Right renal cortex interstitium (tissue), 3 donors: ENCODE results near the gene KRTAP6-3. TPM values are rescaled to one million over a fixed set of nuclear protein-coding genes. Genes with fewer than 3 reads are reported as not detected.

Source experiments
- DNase-seq, 3 donors: peaks; one replicate each; pipeline ENCODE4 v3.0.0-alpha.2; 2013; ENCODE audit warnings: low read depth in 3 of 3, low spot score in 2 of 3
- polyA plus RNA-seq, 3 donors: library from polyadenylated mRNA; unstranded; fragments of 120-200 nt; gene quantifications; one replicate each; pipeline ENCODE4 v1.2.1, GENCODE V29; 2013; ENCODE audit not compliant: insufficient read length in 3 of 3

KRTAP6-3 gene
- polyA plus RNA-seq, 3 donors = not detected

- DNase-seq = no peak
Measured at GRCh38 chr21:30623362-30623761, 31.1 kb downstream of the KRTAP6-3 start.

GRCh38 chr21:30625449-30626165 is 33.4 kb downstream of the KRTAP6-3 start:
- no peak for DNase-seq

GRCh38 chr21:30628109-30628508 is 35.9 kb downstream of the KRTAP6-3 start:
- no peak for DNase-seq

- no peak for DNase-seq
Measured at GRCh38 chr21:30629200-30629599, 37.0 kb downstream of the KRTAP6-3 start.

GRCh38 chr21:30634906-30635305 is 42.7 kb downstream of the KRTAP6-3 start, which contains the start of gene KRTAP20-2:
Gene KRTAP20-2 (plus strand): TSS chr21:30635206. CDS start chr21:30635264, 58 bp downstream.
- no peak for DNase-seq

- no peak for DNase-seq
Measured at GRCh38 chr21:30638686-30639085, 46.4 kb downstream of the KRTAP6-3 start.

- no peak for DNase-seq
Measured at GRCh38 chr21:30642564-30642963, 50.3 kb downstream of the KRTAP6-3 start, which contains the start of gene KRTAP20-3. Gene KRTAP20-3 (plus strand): TSS chr21:30642864.

Other genes starting within 250 kb of the KRTAP6-3 start
- not detected for gene KRTAP23-1, start 243.8 kb upstream of the KRTAP6-3 start, polyA plus RNA-seq
- gene KRTAP13-2, start 220.2 kb upstream of the KRTAP6-3 start, polyA plus RNA-seq = not detected
- gene KRTAP13-1, start 196.4 kb upstream of the KRTAP6-3 start, polyA plus RNA-seq = not detected
- gene KRTAP13-3, start 166.5 kb upstream of the KRTAP6-3 start, polyA plus RNA-seq = not detected
- gene KRTAP13-4, start 162.2 kb upstream of the KRTAP6-3 start, polyA plus RNA-seq = not detected
- gene KRTAP15-1, start 152.2 kb upstream of the KRTAP6-3 start, polyA plus RNA-seq = not detected
- not detected for gene KRTAP19-1, start 112.1 kb upstream of the KRTAP6-3 start, polyA plus RNA-seq
- gene KRTAP19-2, start 105.0 kb upstream of the KRTAP6-3 start, polyA plus RNA-seq = not detected
- not detected for gene KRTAP19-3, start 100.4 kb upstream of the KRTAP6-3 start, polyA plus RNA-seq
- not detected for gene KRTAP19-4, start 95.3 kb upstream of the KRTAP6-3 start, polyA plus RNA-seq
- gene KRTAP19-5, start 90.3 kb upstream of the KRTAP6-3 start, polyA plus RNA-seq = not detected
- gene KRTAP19-6, start 50.6 kb upstream of the KRTAP6-3 start, polyA plus RNA-seq = not detected
- gene KRTAP19-7, start 31.1 kb upstream of the KRTAP6-3 start, polyA plus RNA-seq = not detected
- gene KRTAP22-2, start 2.0 kb upstream of the KRTAP6-3 start, polyA plus RNA-seq = not detected
- not detected for gene KRTAP6-2, start 6.5 kb downstream of the KRTAP6-3 start, polyA plus RNA-seq
- not detected for gene KRTAP22-1, start 8.6 kb downstream of the KRTAP6-3 start, polyA plus RNA-seq
- gene KRTAP6-1, start 21.5 kb downstream of the KRTAP6-3 start, polyA plus RNA-seq = not detected
- not detected for gene KRTAP20-1, start 24.0 kb downstream of the KRTAP6-3 start, polyA plus RNA-seq
- gene KRTAP20-4, start 28.2 kb downstream of the KRTAP6-3 start, polyA plus RNA-seq = not detected
- not detected for gene KRTAP20-2, start 42.8 kb downstream of the KRTAP6-3 start, polyA plus RNA-seq
- gene KRTAP20-3, start 50.4 kb downstream of the KRTAP6-3 start, polyA plus RNA-seq = not detected
- gene KRTAP21-3, start 126.3 kb downstream of the KRTAP6-3 start, polyA plus RNA-seq = not detected
- gene KRTAP21-2, start 154.8 kb downstream of the KRTAP6-3 start, polyA plus RNA-seq = not detected
- gene KRTAP21-1, start 163.0 kb downstream of the KRTAP6-3 start, polyA plus RNA-seq = not detected
- not detected for gene KRTAP8-1, start 220.8 kb downstream of the KRTAP6-3 start, polyA plus RNA-seq
- gene KRTAP7-1, start 237.3 kb downstream of the KRTAP6-3 start, polyA plus RNA-seq = not detected